ENCODE data around the gene ERRFI1. TPM values are rescaled to one million over a fixed set of nuclear protein-coding genes. Genes with fewer than 3 reads are reported as not detected.

Gene ERRFI1
- polyA plus RNA-seq (2012; ENCODE audit: insufficient read length, low read depth) = 94.4 TPM

- TF ChIP-seq TAF1 (IDR thresholded peaks at IDR 0.05; ENCODE audit: borderline replicate concordance, insufficient read depth, low read length) (peak; percentile 69; the same call in 1 of the 2 replicates), POLR2AphosphoS5 (IDR thresholded peaks at IDR 0.05; ENCODE audit: low read depth, low read length) (peak; percentile 97), FOXP2 (optimal IDR thresholded peaks at IDR 0.05; ENCODE audit: borderline replicate concordance, extremely low read depth, extremely low read length, insufficient read depth) (peak; percentile 83), SIN3A (IDR thresholded peaks at IDR 0.05; ENCODE audit: borderline replicate concordance, insufficient read depth, low read length) (no peak), REST (IDR thresholded peaks at IDR 0.05; ENCODE audit: insufficient read depth in 1 of 2, low read depth in 2 of 2, low read length in 2 of 2) (0 out of 4 replicates have a peak, but pooled peaks of 1 of the 2 experiments have one; percentile 32)
Observed at GRCh38 chr1:8026153-8026975, at the start of gene ERRFI1. TSS of gene ERRFI1 (minus strand) at chr1:8026309. CDS start at chr1:8015619, 10,690 bp downstream.

DNA sequence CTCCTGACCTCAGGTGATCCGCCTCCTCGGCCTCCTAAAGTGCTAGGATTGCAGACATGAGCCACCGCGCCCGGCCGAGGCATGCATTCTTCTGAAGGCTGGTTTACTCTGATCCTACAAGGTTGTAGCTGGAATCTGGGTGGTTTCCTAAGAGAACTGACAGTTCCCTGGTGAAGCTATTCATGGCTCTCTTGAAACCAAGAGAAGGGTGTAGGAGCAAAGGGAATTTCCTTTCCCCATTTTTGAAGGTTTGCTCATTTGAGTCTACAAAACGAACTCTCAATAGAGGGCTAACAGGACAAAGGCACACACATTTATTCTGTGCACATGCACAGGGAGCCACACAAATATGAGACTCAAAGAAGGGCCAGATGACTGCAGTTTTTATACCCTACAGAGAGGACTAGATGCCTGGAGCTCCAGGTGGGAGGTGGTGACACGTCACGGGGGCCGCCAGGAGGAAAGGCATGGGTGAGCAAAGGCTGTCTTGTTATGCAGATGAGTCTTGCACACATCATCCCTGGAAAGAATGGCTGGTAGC, 49.5 kb upstream of the ERRFI1 start:
- TF ChIP-seq POLR2AphosphoS5 (IDR thresholded peaks at IDR 0.05; ENCODE audit: low read depth, low read length) = no peak
- no peak for TF ChIP-seq SIN3A (IDR thresholded peaks at IDR 0.05; ENCODE audit: borderline replicate concordance, insufficient read depth, low read length)
- no peak for TF ChIP-seq TAF1 (IDR thresholded peaks at IDR 0.05; ENCODE audit: borderline replicate concordance, insufficient read depth, low read length)

DNA sequence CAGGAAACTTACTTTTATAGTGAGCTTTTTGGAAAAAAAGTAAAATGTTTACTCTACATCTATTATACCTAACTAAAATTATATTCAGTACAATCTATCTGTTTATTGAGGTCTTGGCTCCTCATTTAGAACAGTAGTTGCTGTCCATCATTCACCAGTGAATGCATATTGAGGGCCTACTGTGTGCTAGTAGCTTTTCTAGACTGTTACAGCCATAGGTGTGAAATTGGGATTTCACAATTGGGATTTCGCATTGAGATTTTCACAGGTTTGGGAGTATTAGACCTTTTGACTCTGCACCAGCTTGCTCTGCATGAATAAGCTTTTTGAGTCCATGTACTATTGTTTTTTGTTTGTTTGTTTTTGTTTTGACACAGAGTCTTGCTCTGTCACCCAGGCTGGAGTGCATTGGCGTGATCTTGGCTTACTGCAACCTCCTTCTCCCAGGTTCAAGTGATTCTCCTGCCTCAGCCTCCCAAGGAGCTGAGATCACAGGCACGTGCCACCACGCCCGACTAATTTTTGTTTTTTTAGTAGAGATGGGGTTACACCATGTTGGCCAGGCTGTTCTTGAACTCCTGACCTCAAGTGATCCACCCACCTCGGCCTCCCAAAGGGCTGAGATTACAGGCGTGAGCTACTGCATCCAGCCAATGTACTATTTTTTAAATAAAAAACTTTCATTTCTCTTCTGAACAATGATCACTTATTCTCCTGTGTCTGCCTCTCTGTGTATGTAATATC, 47.2 kb upstream of the ERRFI1 start:
- no peak for TF ChIP-seq FOXP2 (optimal IDR thresholded peaks at IDR 0.05; ENCODE audit: borderline replicate concordance, extremely low read depth, extremely low read length, insufficient read depth)
- TF ChIP-seq REST (IDR thresholded peaks at IDR 0.05; ENCODE audit: insufficient read depth in 1 of 2, low read depth in 2 of 2, low read length in 2 of 2) = no peak
- TF ChIP-seq TAF1 (IDR thresholded peaks at IDR 0.05; ENCODE audit: borderline replicate concordance, insufficient read depth, low read length) = no peak
- TF ChIP-seq SIN3A (IDR thresholded peaks at IDR 0.05; ENCODE audit: borderline replicate concordance, insufficient read depth, low read length) = no peak
- no peak for TF ChIP-seq POLR2AphosphoS5 (IDR thresholded peaks at IDR 0.05; ENCODE audit: low read depth, low read length)

DNA sequence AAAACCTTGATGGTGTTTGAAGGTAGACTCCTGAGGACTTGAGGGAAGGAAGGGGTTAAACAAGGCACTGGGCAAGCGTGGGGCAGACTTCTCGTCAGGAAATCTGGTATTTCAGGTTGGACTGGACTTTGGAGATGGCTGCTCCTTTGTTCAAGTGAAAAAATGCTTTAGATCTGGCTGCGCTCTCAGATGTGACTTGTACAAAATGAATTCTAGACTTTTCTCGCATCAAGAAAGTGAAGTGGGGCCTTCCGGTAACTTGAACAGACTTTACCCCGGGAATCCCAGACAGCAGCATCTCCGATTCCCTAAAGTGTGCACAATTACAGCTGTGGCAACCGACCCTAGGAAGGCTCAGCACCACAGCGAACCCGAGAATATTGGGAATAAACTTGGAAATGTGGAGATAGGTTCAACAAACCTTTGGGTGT, 44.3 kb upstream of the ERRFI1 start:
- TF ChIP-seq POLR2AphosphoS5 (IDR thresholded peaks at IDR 0.05; ENCODE audit: low read depth, low read length) = no peak
- TF ChIP-seq REST (IDR thresholded peaks at IDR 0.05; ENCODE audit: insufficient read depth in 1 of 2, low read depth in 2 of 2, low read length in 2 of 2) = no peak
- TF ChIP-seq FOXP2 (optimal IDR thresholded peaks at IDR 0.05; ENCODE audit: borderline replicate concordance, extremely low read depth, extremely low read length, insufficient read depth) = no peak
- TF ChIP-seq SIN3A (IDR thresholded peaks at IDR 0.05; ENCODE audit: borderline replicate concordance, insufficient read depth, low read length) = no peak
- no peak for TF ChIP-seq TAF1 (IDR thresholded peaks at IDR 0.05; ENCODE audit: borderline replicate concordance, insufficient read depth, low read length)

DNA sequence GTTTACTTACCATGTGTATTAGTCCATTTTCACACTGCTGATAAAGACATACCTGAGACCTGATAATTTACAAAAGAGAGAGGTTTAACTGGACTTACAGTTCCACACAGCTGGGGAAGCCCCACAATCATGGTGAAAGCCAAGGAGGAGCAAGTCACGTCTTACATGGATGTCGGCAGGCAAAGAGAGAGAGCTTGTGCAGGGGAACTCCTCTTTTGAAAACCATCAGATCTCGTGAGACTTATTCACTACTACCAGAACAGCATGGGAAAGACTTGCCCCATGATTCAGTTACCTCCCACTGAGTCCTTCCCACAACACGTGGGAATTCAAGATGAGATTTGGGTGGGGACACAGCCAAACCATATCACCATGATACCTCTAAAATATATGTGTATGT, 39.3 kb upstream of the ERRFI1 start:
- no peak for TF ChIP-seq TAF1 (IDR thresholded peaks at IDR 0.05; ENCODE audit: borderline replicate concordance, insufficient read depth, low read length)
- TF ChIP-seq SIN3A (IDR thresholded peaks at IDR 0.05; ENCODE audit: borderline replicate concordance, insufficient read depth, low read length) = no peak
- no peak for TF ChIP-seq REST (IDR thresholded peaks at IDR 0.05; ENCODE audit: insufficient read depth in 1 of 2, low read depth in 2 of 2, low read length in 2 of 2)
- no peak for TF ChIP-seq FOXP2 (optimal IDR thresholded peaks at IDR 0.05; ENCODE audit: borderline replicate concordance, extremely low read depth, extremely low read length, insufficient read depth)
- TF ChIP-seq POLR2AphosphoS5 (IDR thresholded peaks at IDR 0.05; ENCODE audit: low read depth, low read length) = no peak

Measured in PFSK-1 (cell line).